Stomach smooth muscle (tissue), 2 donors: ENCODE data around the gene SFXN5.

Experiments used
- H3K27ac ChIP-seq: one replicate; pipeline ENCODE4 v1.7.0; 2013; ENCODE audit warnings: mild to moderate bottlenecking, low read length, inconsistent platforms
- H3K27me3 ChIP-seq, 2 donors: one replicate each; pipeline ENCODE4 v1.7.0; 2013; ENCODE audit warnings: low read length in 2 of 2; ENCODE audit not compliant: insufficient read depth in 2 of 2, control insufficient read depth in 1 of 2
- H3K36me3 ChIP-seq, 2 donors: one replicate each; pipeline ENCODE4 v1.7.0; 2013; ENCODE audit warnings: low read length in 2 of 2; ENCODE audit not compliant: control insufficient read depth in 2 of 2, insufficient read depth in 2 of 2
- H3K4me1 ChIP-seq: one replicate; pipeline ENCODE4 v1.7.0; 2013; ENCODE audit warnings: low read length; ENCODE audit not compliant: control insufficient read depth, insufficient read depth
- H3K4me3 ChIP-seq, 2 donors: one replicate each; pipeline ENCODE4 v1.7.0; 2013; ENCODE audit warnings: low read length in 2 of 2
- H3K9ac ChIP-seq, 2 donors: one replicate each; pipeline ENCODE4 v1.7.0; 2013; ENCODE audit warnings: low read length in 2 of 2, mild to moderate bottlenecking in 1 of 2
- H3K9me3 ChIP-seq, 2 donors: one replicate each; pipeline ENCODE4 v1.7.0; 2013; ENCODE audit warnings: low read length in 2 of 2; ENCODE audit not compliant: control insufficient read depth in 2 of 2
- donor health status: healthy.
- donor health status: Pancreatic carcinoma.

SFXN5 gene

DNA sequence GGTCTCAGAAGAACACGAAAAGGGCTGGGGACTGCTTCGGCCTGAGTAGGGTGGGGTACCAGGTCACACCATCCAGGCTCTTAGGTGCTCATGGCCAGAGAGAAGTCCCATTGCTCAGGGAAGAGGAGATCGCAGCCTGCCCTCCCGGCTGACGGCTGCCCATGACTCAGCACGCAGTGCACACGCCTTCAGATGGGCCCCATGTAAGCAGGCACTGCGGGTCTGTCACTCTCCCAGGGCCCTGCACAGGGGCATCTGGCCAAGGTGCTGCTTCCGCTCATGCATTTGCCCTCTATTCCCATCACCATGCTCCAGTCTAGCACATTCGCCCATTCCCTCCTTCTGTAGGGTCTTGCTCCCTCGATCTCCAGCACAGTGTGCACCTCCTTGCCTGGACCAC lies 34.7 kb downstream of the SFXN5 start:
- no peak overlapping the region for H3K9ac ChIP-seq
- H3K9me3 ChIP-seq, result no peaks in the 10 kb centered on the region
- H3K27ac ChIP-seq, result no peak overlapping the region
- H3K36me3 ChIP-seq, result peaks cover 0 to 7% of the 10 kb centered on the region in 2 donors
- no peaks in the 10 kb centered on the region for H3K4me1 ChIP-seq
- no peak overlapping the region for H3K4me3 ChIP-seq
- no peaks in the 10 kb centered on the region for H3K27me3 ChIP-seq

DNA sequence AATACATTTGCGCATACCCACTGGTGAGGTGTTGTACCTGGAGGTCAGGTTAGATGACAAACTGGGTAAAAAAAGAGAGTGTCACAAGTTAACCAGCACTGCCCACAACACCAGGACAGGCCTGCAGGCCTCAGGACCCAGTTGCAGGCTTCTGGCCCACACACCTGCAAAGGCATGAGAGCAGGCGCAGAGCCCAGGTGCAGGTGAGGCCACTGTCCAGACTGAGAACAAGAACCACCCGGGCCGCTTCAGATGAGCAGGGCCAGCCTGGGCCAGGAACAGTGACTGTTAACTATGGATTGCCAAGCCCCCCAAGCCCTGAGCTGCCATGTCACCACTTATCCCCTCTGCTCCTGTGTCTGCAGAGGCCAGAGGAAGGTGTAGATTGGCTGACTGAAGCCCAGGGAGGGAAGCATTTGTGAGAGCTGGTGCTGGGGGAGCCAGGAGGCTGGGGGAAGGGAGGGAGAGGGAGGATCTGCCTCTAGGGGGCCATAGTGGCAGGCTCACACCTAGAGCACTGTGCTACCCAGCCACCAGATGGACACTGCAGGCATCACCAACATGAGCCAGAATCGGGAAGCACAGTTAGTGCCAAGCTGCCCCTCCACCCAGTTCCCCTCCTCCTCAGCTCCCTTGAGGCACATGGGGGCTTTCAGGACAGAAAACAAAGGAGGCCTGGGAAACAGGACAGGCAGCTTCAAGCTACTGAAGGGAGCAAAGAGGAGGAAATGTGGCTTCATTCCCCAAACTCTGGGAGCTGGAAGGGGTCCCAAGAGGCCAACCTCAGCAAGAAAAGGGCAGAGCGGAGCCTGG lies 35.4 kb downstream of the SFXN5 start:
- Histone ChIP-seq H3K36me3 (peaks cover 0 to 6% of the 10 kb centered on the region in 2 donors), H3K27ac (no peak overlapping the region), H3K9ac (no peak overlapping the region), H3K4me3 (no peak overlapping the region), H3K4me1 (no peaks in the 10 kb centered on the region), H3K27me3 (no peaks in the 10 kb centered on the region), H3K9me3 (no peaks in the 10 kb centered on the region)

DNA sequence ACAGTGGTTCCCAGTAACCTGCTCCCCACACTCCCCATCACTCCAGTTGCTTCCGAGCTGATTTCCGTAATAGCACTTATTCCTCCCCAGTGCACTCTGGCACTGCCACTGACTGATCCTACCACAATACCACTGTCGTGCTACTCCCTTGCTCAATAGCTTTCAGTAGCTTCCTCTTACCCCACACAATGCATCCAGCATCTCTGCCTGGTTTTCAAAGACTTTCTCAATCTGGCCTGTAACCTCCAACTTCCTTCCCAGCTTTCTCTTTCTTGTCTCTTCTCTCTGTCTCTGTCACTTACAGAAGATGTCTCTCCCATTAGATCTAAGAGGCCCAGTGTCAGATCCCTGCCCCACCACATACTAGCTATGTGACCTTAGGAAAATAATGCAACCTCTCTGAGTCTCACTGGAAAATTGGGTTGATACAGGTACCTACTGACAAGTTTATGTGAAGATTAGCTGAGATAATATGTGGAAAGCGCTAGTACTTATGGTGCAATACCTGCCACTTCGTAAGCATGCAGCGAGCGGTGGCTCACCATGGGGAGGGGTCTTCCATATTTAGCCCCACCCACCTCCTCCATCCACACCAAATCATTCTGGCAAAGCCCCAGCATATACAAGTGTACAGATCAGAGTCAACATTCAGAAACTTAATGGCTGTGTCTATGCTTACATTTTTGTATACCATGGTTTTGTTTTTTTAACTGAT lies 36.7 kb downstream of the SFXN5 start:
- Histone ChIP-seq H3K4me1 (no peaks in the 10 kb centered on the region), H3K9me3 (no peaks in the 10 kb centered on the region), H3K9ac (no peak overlapping the region), H3K27me3 (no peaks in the 10 kb centered on the region), H3K36me3 (peaks cover 0 to 2% of the 10 kb centered on the region in 2 donors), H3K27ac (no peak overlapping the region), H3K4me3 (no peak overlapping the region)

DNA sequence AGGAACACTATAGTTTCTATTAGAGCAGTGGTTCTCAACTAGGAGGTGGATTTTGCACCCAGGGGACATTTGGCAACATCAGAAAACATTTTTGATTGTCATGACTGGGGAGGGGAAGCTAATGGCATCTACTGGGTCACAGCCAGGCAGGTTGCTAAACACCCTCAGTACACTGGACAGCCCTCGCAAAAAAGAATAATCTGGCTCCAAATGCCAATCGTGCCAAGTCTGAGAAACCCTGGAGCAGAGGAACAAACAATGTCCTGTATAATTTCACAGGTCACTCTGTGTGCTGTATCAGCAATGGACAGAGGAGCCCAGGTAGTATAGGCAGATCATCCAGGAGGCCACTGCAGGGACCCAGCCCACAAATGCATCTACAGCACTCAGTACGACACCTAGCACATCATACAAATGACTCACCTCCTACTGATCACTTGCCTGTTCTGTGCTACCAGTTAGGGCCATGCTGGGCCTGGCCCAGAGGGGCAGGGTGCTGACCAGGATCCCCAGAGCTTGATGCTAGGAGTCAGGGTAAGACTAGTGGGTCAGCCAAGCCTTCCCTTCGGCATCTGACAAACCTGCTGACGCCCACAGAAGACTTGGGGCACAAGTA lies 37.6 kb downstream of the SFXN5 start:
- no peaks in the 10 kb centered on the region for H3K9me3 ChIP-seq
- no peak overlapping the region for H3K4me3 ChIP-seq
- H3K36me3 ChIP-seq, result peaks cover 0 to 2% of the 10 kb centered on the region in 2 donors
- H3K27ac ChIP-seq, result no peak overlapping the region
- no peaks in the 10 kb centered on the region for H3K4me1 ChIP-seq
- no peak overlapping the region for H3K9ac ChIP-seq
- no peaks in the 10 kb centered on the region for H3K27me3 ChIP-seq

DNA sequence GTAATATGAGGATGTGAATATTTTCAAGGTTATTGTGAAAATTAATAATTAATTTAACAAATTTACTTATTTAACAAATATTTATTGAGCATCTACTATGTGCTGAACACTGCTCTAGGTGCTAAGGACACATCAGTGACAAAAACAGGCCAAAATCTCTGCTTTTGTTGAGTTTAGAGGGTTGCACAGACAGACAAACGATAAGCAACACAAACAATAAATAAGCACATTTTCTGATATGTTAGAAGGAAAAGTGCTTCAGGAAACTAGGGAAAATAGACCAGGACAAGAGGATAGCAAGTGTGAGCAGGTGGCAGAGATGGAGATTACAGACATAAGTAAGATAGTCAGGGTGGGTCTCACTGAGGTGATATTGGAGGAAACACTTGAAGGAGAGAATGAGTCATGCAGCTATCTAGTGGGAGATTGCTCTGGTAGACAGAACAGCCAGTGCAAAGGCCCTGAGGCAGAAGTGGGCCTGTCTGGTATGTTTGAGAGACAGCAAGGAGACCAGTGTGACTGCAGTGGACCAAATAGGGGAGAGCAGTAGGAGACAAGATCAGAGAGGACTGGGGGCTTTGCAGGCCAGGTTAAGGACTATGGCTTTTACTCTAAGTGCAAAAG lies 38.3 kb downstream of the SFXN5 start:
- H3K27me3 ChIP-seq, result no peaks in the 10 kb centered on the region
- H3K4me3 ChIP-seq, result no peak overlapping the region
- no peak overlapping the region for H3K9ac ChIP-seq
- H3K9me3 ChIP-seq, result no peaks in the 10 kb centered on the region
- H3K27ac ChIP-seq, result no peak overlapping the region
- peaks cover 0 to 2% of the 10 kb centered on the region in 2 donors for H3K36me3 ChIP-seq
- H3K4me1 ChIP-seq, result no peaks in the 10 kb centered on the region

DNA sequence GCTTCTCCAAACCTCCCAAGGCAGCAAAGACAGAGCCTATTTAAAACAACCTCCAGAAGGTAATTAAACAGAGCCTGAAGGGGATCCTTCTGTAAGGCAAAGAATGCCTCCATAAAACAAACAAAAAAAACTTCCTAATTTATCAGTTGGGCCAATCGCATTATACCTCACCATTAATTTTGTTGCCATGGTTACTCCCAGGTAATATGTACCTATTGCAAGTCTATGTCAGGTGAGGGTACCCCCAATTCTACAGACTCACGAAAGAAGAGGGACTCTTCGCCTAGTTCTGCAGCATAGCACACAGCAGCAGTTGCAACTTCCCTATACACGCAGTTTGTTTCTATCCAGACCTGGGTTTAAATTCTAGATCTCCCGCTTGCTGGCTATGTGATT lies 38.8 kb downstream of the SFXN5 start:
- no peak overlapping the region for H3K27ac ChIP-seq

DNA sequence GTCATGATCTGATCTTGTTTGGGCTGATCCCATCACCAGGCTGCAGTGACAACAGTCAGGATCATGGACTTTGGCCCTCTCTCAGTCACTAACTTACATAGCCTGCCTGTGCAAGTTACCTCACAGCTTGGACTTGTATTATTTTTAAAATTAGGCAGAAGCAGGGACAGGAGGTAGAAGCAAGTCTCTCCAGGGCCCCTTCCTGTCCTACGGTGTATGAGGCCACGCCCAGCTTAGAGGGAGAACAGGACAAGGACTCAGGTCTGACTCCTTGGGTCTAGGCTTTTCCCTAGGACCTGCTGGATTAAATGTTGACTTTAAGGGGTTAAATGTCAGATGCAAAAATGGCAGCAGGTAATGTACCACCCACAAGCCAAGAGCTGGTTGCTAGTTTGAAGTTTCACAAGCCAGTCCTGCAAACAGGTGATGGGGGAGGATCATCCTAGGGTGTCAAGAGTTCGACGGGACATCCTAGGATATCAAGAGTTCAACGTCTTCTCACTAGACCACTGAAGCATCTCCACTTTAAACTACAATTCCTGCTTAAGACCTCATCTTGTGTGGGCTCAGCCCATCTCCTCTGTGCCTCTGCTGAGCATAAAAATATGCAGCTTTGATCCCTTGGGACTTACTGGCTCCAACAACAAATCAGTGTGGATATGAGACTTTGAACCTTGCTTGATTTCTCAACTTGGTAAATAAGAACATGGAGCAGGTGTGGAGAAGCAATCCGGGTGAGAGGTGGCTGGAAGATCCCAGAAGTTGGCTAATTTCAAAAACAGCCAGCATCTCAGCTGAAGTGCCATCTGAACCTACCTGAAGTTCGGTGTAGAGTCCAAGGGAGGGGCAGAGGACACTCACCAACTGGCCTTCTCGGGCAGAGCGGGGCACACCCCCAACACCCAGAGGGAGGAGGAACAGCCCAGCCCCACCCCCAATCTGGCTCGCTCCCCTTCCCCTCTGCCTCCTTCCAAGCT lies 39.5 kb downstream of the SFXN5 start:
- no peaks in the 10 kb centered on the region for H3K9me3 ChIP-seq
- H3K27ac ChIP-seq, result no peak overlapping the region
- H3K4me1 ChIP-seq, result no peaks in the 10 kb centered on the region
- no peaks in the 10 kb centered on the region for H3K36me3 ChIP-seq
- H3K27me3 ChIP-seq, result no peaks in the 10 kb centered on the region
- no peak overlapping the region for H3K9ac ChIP-seq
- H3K4me3 ChIP-seq, result no peak overlapping the region

More for the DNA sequence above, 38.8 kb downstream of the SFXN5 start:
- Histone ChIP-seq H3K4me3 (no peak overlapping the region), H3K9ac (no peak overlapping the region), H3K4me1 (no peaks in the 10 kb centered on the region), H3K27me3 (no peaks in the 10 kb centered on the region), H3K9me3 (no peaks in the 10 kb centered on the region), H3K36me3 (no peaks in the 10 kb centered on the region)

DNA sequence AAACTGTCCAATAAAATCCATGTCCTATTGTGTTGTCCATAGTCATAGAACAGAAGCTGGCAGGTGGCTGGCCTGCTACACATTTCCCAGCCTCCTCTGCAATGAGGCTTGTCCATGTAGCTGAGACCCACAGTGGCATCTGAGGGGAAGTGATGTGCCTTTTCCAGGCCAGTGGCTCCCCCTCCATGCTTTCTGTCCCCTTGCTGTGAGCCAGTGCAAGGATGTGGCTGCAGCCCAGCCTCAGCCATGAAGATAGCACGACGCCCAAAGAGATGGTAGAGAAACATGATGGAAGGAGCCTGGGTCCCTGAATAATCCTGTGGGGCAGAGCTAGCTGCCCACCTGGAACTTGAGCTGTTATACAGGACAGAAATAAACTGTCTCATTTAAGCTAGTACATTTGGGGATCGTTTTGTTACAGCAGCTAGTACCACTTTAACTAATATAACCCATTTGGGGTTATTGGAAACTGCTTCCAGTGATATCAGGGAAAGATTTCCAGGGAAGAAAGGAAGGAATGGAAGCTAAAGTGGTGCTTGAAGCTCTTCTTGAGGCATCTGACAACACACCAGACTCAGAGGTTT lies 40.3 kb downstream of the SFXN5 start:
- Histone ChIP-seq H3K27ac (no peak overlapping the region), H3K4me1 (no peaks in the 10 kb centered on the region), H3K27me3 (no peaks in the 10 kb centered on the region), H3K4me3 (no peak overlapping the region), H3K9me3 (no peaks in the 10 kb centered on the region), H3K36me3 (no peaks in the 10 kb centered on the region), H3K9ac (no peak overlapping the region)

DNA sequence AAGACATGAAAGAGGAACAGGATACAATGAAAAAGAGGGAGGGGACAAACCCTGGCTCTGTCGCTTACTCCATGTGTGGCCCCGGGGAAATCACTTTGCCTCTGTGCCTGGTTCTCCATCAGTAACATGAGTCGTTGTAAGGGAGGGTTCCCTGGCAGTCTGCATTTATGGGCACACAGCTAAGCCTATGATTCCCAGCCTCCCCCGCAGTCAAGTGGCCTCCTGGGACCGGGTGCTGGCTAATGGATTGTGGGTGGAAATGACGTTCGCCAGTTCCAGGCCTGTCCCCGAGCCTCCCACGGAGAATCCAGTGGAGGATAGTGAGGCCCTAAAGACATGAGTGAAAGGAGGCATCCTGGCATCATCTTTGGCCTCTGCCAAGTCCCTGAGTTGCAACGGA lies 42.7 kb downstream of the SFXN5 start:
- Histone ChIP-seq H3K4me1 (no peaks in the 10 kb centered on the region), H3K9ac (no peak overlapping the region), H3K36me3 (no peaks in the 10 kb centered on the region), H3K27me3 (no peaks in the 10 kb centered on the region), H3K9me3 (no peaks in the 10 kb centered on the region), H3K27ac (no peak overlapping the region), H3K4me3 (no peak overlapping the region)
